ENCODE measurements around the gene ATP2B2. TPM values are rescaled to one million over a fixed set of nuclear protein-coding genes. Genes with fewer than 3 reads are reported as not detected.

ATP2B2 gene
- total and polyA plus RNA-seq, 2 of the 8 experiments (the other 6 are each of a cell fraction or from before 2014, with no cell fraction given): 0.14 to 1.2 TPM

GRCh38 chr3:10278501-10278900, 226.9 kb downstream of the ATP2B2 start:
- Histone ChIP-seq H4K8ac (ENCODE audit: extremely low read depth, insufficient read depth, low read length) (no peak overlapping the region; the same call in 1 of the 2 replicates), H4K5ac (ENCODE audit: insufficient read length, low read depth, low read length) (no peak overlapping the region), H3K4me1 (replicated peaks in 1 of 4; ENCODE audit: control insufficient read depth in 3 of 4, insufficient read depth in 4 of 4, low read length in 3 of 4) (no peaks in the 10 kb centered on the region), H3K4me2 (ENCODE audit: insufficient read depth in 1 of 2, low read depth in 2 of 2, low read length in 2 of 2) (no peak overlapping the region), H3K23me2 (ENCODE audit: low read depth, low read length) (no peaks in the 10 kb centered on the region), H2BK15ac (ENCODE audit: low read length) (no peak overlapping the region), H3K9ac (replicated peaks in 1 of 4; ENCODE audit: extremely low read depth in 1 of 4, low read depth in 3 of 4, low read length in 3 of 4) (no peak overlapping the region), H3K79me2 (ENCODE audit: control insufficient read depth in 1 of 2, insufficient read depth in 2 of 2, low read length in 2 of 2) (peaks cover 0 to 14% of the 10 kb centered on the region in 2 experiments; a peak in 2 of 4 replicates), H4K91ac (replicated peaks; ENCODE audit: insufficient read length, low read length) (no peak overlapping the region), H3K18ac (ENCODE audit: extremely low read depth, low read length) (no peak overlapping the region), H3K79me1 (ENCODE audit: low read depth, low read length) (peaks cover 3% of the 10 kb centered on the region; the same call in 1 of the 2 replicates), H3K56ac (replicated peaks; ENCODE audit: insufficient read length, low read depth, low read length) (no peak overlapping the region), H2BK20ac (ENCODE audit: low read length) (no peak overlapping the region), H3K4me3 (ENCODE audit: extremely low read depth in 1 of 4, insufficient read depth in 2 of 4, low read depth in 3 of 4, low read length in 4 of 4) (no peak overlapping the region), H3K27ac (ENCODE audit: low read depth, low read length) (no peak overlapping the region), H3K14ac (ENCODE audit: insufficient read length) (no peak overlapping the region), H3K27me3 (replicated peaks in 1 of 4; ENCODE audit: control insufficient read depth in 3 of 4, extremely low read depth in 1 of 4, insufficient read depth in 3 of 4, low read length in 3 of 4) (no peaks in the 10 kb centered on the region), H4K20me1 (replicated peaks in 1 of 2; ENCODE audit: control insufficient read depth in 1 of 2, insufficient read depth in 2 of 2, low read length in 2 of 2) (peaks cover 0 to 10% of the 10 kb centered on the region in 2 experiments), H2BK12ac (ENCODE audit: low read depth, low read length) (no peak overlapping the region), H3K36me3 (ENCODE audit: control insufficient read depth in 2 of 4, insufficient read depth in 4 of 4, low read length in 3 of 4) (peaks cover 0 to 32% (median 19%) of the 10 kb centered on the region in 4 experiments), H2AFZ (ENCODE audit: low read length) (no peak overlapping the region), H3K9me3 (ENCODE audit: insufficient read depth in 2 of 2, low read depth in 1 of 2, low read length in 1 of 2) (no peaks in the 10 kb centered on the region), H2BK5ac (ENCODE audit: low read depth, low read length) (no peak overlapping the region), H3K4ac (replicated peaks; ENCODE audit: insufficient read length, low read depth, low read length) (no peak overlapping the region), H2AK5ac (ENCODE audit: low read depth, low read length) (no peak overlapping the region), H3K23ac (ENCODE audit: insufficient read length) (no peak overlapping the region), H2BK120ac (replicated peaks; ENCODE audit: low read depth, low read length) (no peak overlapping the region)
- no peak for DNase-seq (ENCODE audit: low read depth in 1 of 2, low spot score in 2 of 2)
- CTCF ChIA-PET (ENCODE audit: partially characterized antibody): no interaction called here
- no peak for FAIRE-seq
- 83% methylated on average over 1 of the region's 1 CpG; no CpG with 5 or more reads in 1 of the 2 experiments for WGBS, 2 experiments (ENCODE audit: extremely low coverage in 1 of 2, insufficient coverage in 1 of 2, insufficient read length in 1 of 2, insufficient replicate concordance in 2 of 2, low coverage in 1 of 2, low lambda C conversion rate in 2 of 2, missing lambda C conversion rate in 1 of 2)
- POLR2A ChIA-PET (ENCODE audit: partially characterized antibody): no interaction called here
- TF ChIP-seq SRF (IDR thresholded peaks at IDR 0.05; ENCODE audit: low read depth, low read length): no peak
- TF ChIP-seq RAD21 (IDR thresholded peaks at IDR 0.05 in 1 of 2, conservative IDR thresholded peaks at IDR 0.05 in 1 of 2; ENCODE audit: low read depth in 2 of 2, low read length in 2 of 2): no peak
- no peak for TF ChIP-seq POLR2AphosphoS5 (IDR thresholded peaks at IDR 0.05; ENCODE audit: low read depth, low read length)
- no peak for TF ChIP-seq CHD2 (IDR thresholded peaks at IDR 0.05; ENCODE audit: low read length)
- TF ChIP-seq POLR2A (IDR thresholded peaks at IDR 0.05; ENCODE audit: control extremely low read depth in 1 of 2, low read depth in 2 of 2, low read length in 2 of 2): no peak
- TF ChIP-seq FOSL1 (IDR thresholded peaks at IDR 0.05; ENCODE audit: insufficient read depth, low read depth, low read length): no peak
- TF ChIP-seq MAX (IDR thresholded peaks at IDR 0.05): no peak
- TF ChIP-seq HDAC6 (IDR thresholded peaks at IDR 0.05; ENCODE audit: low read depth, low read length): no peak
- TF ChIP-seq CREB1 (IDR thresholded peaks at IDR 0.05): no peak
- no peak for TF ChIP-seq SP4 (IDR thresholded peaks at IDR 0.05; ENCODE audit: low read length)
- no peak for TF ChIP-seq TCF12 (IDR thresholded peaks at IDR 0.05; ENCODE audit: low read depth, low read length)
- TF ChIP-seq BRCA1 (IDR thresholded peaks at IDR 0.05; ENCODE audit: low read depth, low read length): no peak
- no peak for TF ChIP-seq SIX5 (IDR thresholded peaks at IDR 0.05; ENCODE audit: low read depth, low read length)

All from H1 (cell line).